Left ventricle myocardium inferior (tissue), 1 donor: ENCODE measurements around the gene STK33. TPM values are rescaled to one million over a fixed set of nuclear protein-coding genes. Genes with fewer than 3 reads are reported as not detected.

Source experiments
- DNase-seq: peaks from one replicate; pipeline ENCODE4 v3.0.0-alpha.2; 2020
- H3K27ac ChIP-seq: fragments of 200-600 bp; replicated peaks from 2 replicates; pipeline ENCODE4 v1.8.0; 2021
- H3K27me3 ChIP-seq: fragments of 200-600 bp; 2 replicates; pipeline ENCODE4 v1.8.0; 2021; ENCODE audit warnings: low read depth
- H3K36me3 ChIP-seq: fragments of 200-600 bp; 2 replicates; pipeline ENCODE4 v1.8.0; 2021
- H3K4me1 ChIP-seq: fragments of 200-600 bp; 2 replicates; pipeline ENCODE4 v1.8.0; 2021
- H3K4me3 ChIP-seq: fragments of 200-600 bp; 2 replicates; pipeline ENCODE4 v1.8.0; 2021; ENCODE audit warnings: mild to moderate bottlenecking, moderate library complexity
- H3K9me3 ChIP-seq: fragments of 200-600 bp; replicated peaks from 2 replicates; pipeline ENCODE4 v1.8.0; 2021
- intact Hi-C: fragments of 100-400 bp; cut with micrococcal nuclease; formaldehyde crosslinking; loops from one replicate; pipeline ENCODE4 v1.11.0; 2022
- total RNA-seq: library from RNA; stranded (reverse); fragmentation: NEBNext Ultra II Directional; extraction: Animal tissue kit (Norgen Biotek cat#: 25700); gene quantifications from one replicate; pipeline ENCODE4 v1.2.1, GENCODE V29; 2021
- TF ChIP-seq, protein P1 (sequence below): fragments of 200-600 bp; IDR thresholded peaks from 2 replicates; pipeline ENCODE4 v1.8.0; 2021; ENCODE audit warnings: antibody characterized with exemption, mild to moderate bottlenecking, borderline replicate concordance
- donor health status: DM: no; HTN: yes; CAD: no; lungs with severe emphysema.

The STK33 gene
- total RNA-seq, 1 donor from 2014 or later = 25.8 TPM

DNA sequence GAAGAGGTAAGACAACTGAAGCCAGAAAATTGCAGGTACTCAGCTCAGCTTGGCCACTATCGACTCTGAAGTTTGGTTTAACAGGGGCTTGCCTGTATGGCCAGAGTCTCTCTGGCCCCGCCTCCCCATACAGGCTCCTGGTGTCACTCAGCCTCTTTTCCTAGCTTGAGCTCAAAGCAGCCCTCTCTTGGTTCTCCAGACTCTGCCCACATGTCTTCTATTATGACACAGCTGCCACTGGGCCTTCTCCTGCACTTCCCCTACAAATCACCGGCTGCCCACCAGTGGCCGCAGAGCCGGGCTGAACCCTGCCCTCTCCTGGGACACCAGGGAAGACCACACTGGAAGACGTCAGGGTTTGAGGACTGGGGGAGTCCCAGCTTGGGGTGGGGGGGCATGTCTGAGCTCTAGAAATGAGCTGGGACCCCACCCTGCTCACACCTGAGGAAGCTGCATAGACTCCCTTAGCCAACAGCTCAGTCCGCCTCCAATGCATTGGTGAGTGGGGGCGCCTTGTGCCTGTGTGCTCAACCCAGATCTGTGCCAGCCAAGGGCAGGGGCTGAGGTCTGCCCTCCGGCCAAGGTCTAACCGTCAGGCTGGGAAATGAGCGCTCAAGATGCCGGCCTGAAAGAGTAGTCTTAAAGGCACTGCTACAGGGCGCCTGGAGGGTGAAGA lies 236.0 kb downstream of the STK33 start:
- intact Hi-C loops = no loop called here
- no peak overlapping the region for H3K4me3 ChIP-seq
- H3K27me3 ChIP-seq = peaks cover 12% of the 10 kb centered on the region
- H3K4me1 ChIP-seq = peaks cover 5% of the 10 kb centered on the region
- TF ChIP-seq, protein P1, sequence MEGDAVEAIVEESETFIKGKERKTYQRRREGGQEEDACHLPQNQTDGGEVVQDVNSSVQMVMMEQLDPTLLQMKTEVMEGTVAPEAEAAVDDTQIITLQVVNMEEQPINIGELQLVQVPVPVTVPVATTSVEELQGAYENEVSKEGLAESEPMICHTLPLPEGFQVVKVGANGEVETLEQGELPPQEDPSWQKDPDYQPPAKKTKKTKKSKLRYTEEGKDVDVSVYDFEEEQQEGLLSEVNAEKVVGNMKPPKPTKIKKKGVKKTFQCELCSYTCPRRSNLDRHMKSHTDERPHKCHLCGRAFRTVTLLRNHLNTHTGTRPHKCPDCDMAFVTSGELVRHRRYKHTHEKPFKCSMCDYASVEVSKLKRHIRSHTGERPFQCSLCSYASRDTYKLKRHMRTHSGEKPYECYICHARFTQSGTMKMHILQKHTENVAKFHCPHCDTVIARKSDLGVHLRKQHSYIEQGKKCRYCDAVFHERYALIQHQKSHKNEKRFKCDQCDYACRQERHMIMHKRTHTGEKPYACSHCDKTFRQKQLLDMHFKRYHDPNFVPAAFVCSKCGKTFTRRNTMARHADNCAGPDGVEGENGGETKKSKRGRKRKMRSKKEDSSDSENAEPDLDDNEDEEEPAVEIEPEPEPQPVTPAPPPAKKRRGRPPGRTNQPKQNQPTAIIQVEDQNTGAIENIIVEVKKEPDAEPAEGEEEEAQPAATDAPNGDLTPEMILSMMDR = no peak
- no peaks in the 10 kb centered on the region for H3K36me3 ChIP-seq
- no peak overlapping the region for H3K27ac ChIP-seq
- DNase-seq = no peak
- no peaks in the 10 kb centered on the region for H3K9me3 ChIP-seq

DNA sequence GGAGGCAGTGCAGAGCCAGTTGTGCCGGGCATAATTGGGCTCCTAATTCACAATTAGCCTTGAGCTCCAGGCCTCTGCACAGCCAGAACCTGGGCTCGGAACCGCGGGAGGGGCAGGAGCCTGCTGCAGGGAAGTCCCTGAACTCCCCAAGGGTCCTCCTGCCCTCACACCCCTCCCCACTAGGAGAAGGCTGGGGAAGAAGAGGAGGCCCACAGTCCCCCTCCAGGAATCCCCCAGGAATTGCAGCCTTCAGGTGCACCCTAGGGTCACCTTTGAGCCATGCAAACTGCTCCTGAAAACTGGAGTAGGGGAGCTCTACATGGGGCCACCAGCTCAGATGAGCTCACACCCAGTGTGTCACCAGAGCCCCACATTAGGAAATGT lies 236.5 kb downstream of the STK33 start:
- DNase-seq = no peak
- H3K27me3 ChIP-seq = peaks cover 12% of the 10 kb centered on the region
- H3K36me3 ChIP-seq = no peaks in the 10 kb centered on the region
- no peak overlapping the region for H3K27ac ChIP-seq
- TF ChIP-seq, protein P1 = no peak
- intact Hi-C loops = no loop called here
- H3K9me3 ChIP-seq = no peaks in the 10 kb centered on the region
- peaks cover 5% of the 10 kb centered on the region for H3K4me1 ChIP-seq
- H3K4me3 ChIP-seq = no peak overlapping the region

DNA sequence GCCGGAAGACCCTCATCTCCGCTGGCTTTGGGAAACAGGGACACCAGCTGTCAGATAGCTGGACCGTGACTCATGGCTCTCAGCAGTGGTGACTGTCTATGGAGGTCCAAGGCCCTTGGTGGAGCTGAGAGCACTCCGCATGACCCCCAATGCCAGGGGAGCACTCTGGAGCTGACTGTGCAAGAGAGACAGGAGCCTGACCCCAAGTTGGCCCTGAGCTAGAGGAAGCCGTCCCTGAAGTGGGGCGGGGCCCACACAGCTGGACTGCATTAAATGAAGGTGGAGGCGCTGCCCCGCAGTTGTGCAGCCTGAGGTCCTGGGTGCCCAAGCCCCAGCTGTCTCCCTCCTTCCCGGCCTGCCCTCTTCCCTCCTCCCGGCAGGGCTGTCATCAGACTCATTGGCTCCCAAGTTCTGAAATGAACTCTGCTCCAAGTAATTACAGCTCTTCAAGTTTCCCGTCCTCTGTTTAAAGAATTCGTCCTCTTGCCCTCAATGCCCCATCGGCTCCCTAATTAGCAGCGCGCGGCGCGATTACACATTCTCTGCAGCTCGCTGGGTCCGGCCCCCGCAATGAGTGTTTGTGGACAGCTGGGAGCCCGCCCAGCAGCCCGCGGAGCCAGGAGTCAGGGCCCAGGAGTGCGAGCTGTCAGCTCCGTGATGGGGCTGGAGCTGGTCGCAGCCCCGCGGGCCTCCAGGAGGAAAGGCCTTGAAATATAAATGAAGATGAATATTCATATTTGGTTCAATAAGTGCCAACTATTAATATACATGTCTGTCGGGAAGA lies 237.1 kb downstream of the STK33 start:
- DNase-seq = no peak
- no peak overlapping the region for H3K27ac ChIP-seq
- TF ChIP-seq, protein P1 = no peak

DNA sequence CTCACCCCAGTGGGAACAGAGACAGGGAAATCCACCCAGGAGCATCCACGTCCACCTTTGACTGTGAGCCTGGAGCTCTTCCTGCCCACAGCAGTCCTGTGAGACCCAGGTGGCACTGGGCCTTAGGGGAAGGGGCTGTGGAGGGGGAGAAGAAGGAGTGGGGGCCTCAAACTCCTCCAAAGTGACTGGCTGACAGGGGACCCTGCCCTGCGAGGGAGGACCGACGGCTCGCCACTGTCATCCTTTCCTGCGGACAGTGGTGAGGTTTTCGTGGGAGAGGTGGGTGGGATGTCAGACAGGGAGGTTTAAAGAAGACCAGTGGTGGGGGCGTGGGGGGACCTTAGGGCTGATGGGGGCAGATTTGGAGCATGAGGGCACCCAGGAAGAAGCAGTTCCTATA lies 237.8 kb downstream of the STK33 start:
- peaks cover 19% of the 10 kb centered on the region for H3K27me3 ChIP-seq
- no peaks in the 10 kb centered on the region for H3K36me3 ChIP-seq
- no peak overlapping the region for H3K4me3 ChIP-seq
- H3K4me1 ChIP-seq = peaks cover 5% of the 10 kb centered on the region
- intact Hi-C loops = no loop called here
- H3K27ac ChIP-seq = no peak overlapping the region
- H3K9me3 ChIP-seq = no peaks in the 10 kb centered on the region
- TF ChIP-seq, protein P1 = no peak
- no peak for DNase-seq

More for the DNA sequence above, 237.1 kb downstream of the STK33 start:
- Histone ChIP-seq H3K27me3 (peaks cover 12% of the 10 kb centered on the region), H3K9me3 (no peaks in the 10 kb centered on the region), H3K4me3 (no peak overlapping the region), H3K36me3 (no peaks in the 10 kb centered on the region), H3K4me1 (peaks cover 5% of the 10 kb centered on the region)
- intact Hi-C loops = no loop called here

DNA sequence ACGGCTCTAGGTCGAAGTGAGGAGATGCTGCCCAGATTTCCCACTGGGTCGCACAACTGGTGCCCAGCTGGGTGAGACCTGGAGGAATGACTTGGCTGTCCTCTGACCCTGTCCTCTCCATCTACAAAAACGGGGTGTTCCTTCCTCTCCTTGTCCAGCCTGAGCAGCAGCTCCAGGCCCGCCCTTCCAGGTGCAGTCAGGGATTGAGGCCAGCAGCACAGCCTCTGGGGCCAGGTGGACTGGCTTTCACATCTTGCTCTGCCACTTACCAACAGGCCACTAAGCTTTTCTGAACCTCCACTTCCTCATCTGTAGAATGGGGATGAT lies 238.6 kb downstream of the STK33 start:
- TF ChIP-seq, protein P1 = no peak
- intact Hi-C loops = no loop called here
- H3K27me3 ChIP-seq = peaks cover 20% of the 10 kb centered on the region
- no peaks in the 10 kb centered on the region for H3K9me3 ChIP-seq
- no peak for DNase-seq
- H3K36me3 ChIP-seq = no peaks in the 10 kb centered on the region
- H3K27ac ChIP-seq = no peak overlapping the region
- H3K4me3 ChIP-seq = no peak overlapping the region
- peaks cover 5% of the 10 kb centered on the region for H3K4me1 ChIP-seq
